ENCODE measurements around the gene ACO2.
A peak's percentile ranks its signal among the peaks of the same experiment; 100 is the strongest.

Gene ACO2

DNA sequence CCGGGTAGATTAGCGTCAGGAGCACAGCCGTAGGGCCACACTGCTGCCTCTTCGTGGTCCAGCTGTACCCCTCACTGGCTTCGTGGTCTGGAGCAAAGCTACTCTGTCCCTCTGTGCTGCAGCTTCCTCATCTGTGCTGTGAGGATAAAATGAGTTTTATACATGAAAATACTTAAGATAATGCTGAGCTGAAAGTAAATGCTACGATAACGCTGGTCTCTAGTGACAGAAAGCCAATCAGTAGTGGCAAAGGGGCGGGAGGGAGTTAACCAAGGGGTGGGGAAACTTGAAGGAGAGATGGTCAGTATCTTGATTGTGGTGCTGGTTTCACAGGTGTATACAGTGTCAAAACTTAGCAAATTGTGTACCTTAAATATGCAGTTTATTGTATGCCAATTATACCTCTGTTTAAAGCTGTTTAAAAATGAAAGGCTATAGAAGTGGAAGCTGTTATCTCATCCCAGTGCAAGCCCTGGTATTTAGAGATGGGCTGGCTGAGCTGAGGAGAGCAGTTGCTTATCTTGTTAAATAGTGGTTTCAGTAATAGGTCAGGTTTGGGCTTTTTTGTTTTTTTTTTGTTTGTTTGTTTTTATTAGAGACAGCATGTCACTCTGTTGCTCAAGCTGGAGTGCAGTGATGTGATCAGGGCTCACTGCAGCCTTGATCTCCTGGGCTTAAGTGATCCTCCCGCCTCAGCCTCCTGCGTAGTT, 36.7 kb downstream of the ACO2 start:
- no peak overlapping the region for H3K27ac Mint-ChIP-seq
- TF ChIP-seq, protein P1, sequence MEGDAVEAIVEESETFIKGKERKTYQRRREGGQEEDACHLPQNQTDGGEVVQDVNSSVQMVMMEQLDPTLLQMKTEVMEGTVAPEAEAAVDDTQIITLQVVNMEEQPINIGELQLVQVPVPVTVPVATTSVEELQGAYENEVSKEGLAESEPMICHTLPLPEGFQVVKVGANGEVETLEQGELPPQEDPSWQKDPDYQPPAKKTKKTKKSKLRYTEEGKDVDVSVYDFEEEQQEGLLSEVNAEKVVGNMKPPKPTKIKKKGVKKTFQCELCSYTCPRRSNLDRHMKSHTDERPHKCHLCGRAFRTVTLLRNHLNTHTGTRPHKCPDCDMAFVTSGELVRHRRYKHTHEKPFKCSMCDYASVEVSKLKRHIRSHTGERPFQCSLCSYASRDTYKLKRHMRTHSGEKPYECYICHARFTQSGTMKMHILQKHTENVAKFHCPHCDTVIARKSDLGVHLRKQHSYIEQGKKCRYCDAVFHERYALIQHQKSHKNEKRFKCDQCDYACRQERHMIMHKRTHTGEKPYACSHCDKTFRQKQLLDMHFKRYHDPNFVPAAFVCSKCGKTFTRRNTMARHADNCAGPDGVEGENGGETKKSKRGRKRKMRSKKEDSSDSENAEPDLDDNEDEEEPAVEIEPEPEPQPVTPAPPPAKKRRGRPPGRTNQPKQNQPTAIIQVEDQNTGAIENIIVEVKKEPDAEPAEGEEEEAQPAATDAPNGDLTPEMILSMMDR (IDR thresholded peaks at IDR 0.05; ENCODE audit: unreplicated experiment in 3 of 3), result no peak
- H3K9me3 Mint-ChIP-seq, result no peaks in the 10 kb centered on the region
- H3K4me1 Mint-ChIP-seq, result peaks cover 13% of the 10 kb centered on the region
- H3K27me3 Mint-ChIP-seq (ENCODE audit: low read depth), result peaks cover 3% of the 10 kb centered on the region
- peaks cover 42% of the 10 kb centered on the region for H3K36me3 Mint-ChIP-seq (ENCODE audit: low read depth)
- H3K4me3 Mint-ChIP-seq, result no peak overlapping the region

- H3K4me1 Mint-ChIP-seq, result peaks cover 23% of the 10 kb centered on the region
- H3K36me3 Mint-ChIP-seq (ENCODE audit: low read depth), result peaks cover 30% of the 10 kb centered on the region
- no peaks in the 10 kb centered on the region for H3K9me3 Mint-ChIP-seq
- peaks cover 3% of the 10 kb centered on the region for H3K27me3 Mint-ChIP-seq (ENCODE audit: low read depth)
- H3K27ac Mint-ChIP-seq, result peak overlapping the region; percentile 14 to 60 (median 29)
- H3K4me3 Mint-ChIP-seq, result no peak overlapping the region
- TF ChIP-seq, protein P1 (IDR thresholded peaks at IDR 0.05; ENCODE audit: unreplicated experiment in 3 of 3), result no peak
Observed at GRCh38 chr22:41507330-41508063, 38.6 kb downstream of the ACO2 start.

GRCh38 chr22:41508770-41509170, 39.9 kb downstream of the ACO2 start:
- peak overlapping the region in 2 of 3 experiments; percentile 71 to 82 for H3K27ac Mint-ChIP-seq
- peaks cover 39% of the 10 kb centered on the region for H3K36me3 Mint-ChIP-seq (ENCODE audit: low read depth)
- H3K9me3 Mint-ChIP-seq, result no peaks in the 10 kb centered on the region
- TF ChIP-seq, protein P1 (IDR thresholded peaks at IDR 0.05; ENCODE audit: unreplicated experiment in 3 of 3), result peak in 2 of 3 experiments; percentile 21 to 36
- peaks cover 3% of the 10 kb centered on the region for H3K27me3 Mint-ChIP-seq (ENCODE audit: low read depth)
- H3K4me1 Mint-ChIP-seq, result peaks cover 36% of the 10 kb centered on the region
- H3K4me3 Mint-ChIP-seq, result no peak overlapping the region

DNA sequence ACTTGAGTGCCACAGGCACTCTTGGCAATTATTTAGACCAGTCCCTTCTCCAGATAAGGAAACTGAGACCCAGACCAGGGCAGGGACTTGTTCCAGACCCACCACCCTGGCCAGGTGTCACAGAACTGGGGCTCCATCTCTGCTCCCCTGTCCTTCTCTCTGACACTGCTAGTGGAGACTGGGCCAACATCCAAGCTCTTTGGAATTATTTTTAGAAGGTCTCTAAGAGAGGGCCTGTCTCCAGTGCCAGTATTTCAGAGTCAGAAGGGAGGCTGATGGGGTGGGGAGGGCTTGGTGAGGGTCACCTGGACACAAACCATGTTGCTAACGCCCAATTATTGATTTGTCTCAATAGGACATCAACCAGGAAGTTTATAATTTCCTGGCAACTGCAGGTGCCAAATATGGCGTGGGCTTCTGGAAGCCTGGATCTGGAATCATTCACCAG, 42.6 kb downstream of the ACO2 start:
- H3K4me1 Mint-ChIP-seq, result peaks cover 37% of the 10 kb centered on the region
- H3K27me3 Mint-ChIP-seq (ENCODE audit: low read depth), result peaks cover 3% of the 10 kb centered on the region
- H3K9me3 Mint-ChIP-seq, result no peaks in the 10 kb centered on the region
- H3K36me3 Mint-ChIP-seq (ENCODE audit: low read depth), result peaks cover 45% of the 10 kb centered on the region
- peak overlapping the region; percentile 93 to 97 (median 96) for H3K27ac Mint-ChIP-seq
- TF ChIP-seq, protein P1 (IDR thresholded peaks at IDR 0.05; ENCODE audit: unreplicated experiment in 3 of 3), result no peak
- H3K4me3 Mint-ChIP-seq, result no peak overlapping the region

GRCh38 chr22:41512421-41513194, 43.7 kb downstream of the ACO2 start:
- Mint-ChIP-seq H3K27ac (peak overlapping the region; percentile 93 to 97 (median 96)), H3K4me3 (peak overlapping the region in 2 of 3 experiments; percentile 39 to 54)

More at GRCh38 chr22:41512421-41513194, 43.7 kb downstream of the ACO2 start:
- H3K4me1 Mint-ChIP-seq, result peaks cover 31% of the 10 kb centered on the region
- no peaks in the 10 kb centered on the region for H3K9me3 Mint-ChIP-seq
- H3K27me3 Mint-ChIP-seq (ENCODE audit: low read depth), result peaks cover 3% of the 10 kb centered on the region
- H3K36me3 Mint-ChIP-seq (ENCODE audit: low read depth), result peaks cover 38% of the 10 kb centered on the region
- TF ChIP-seq, protein P1 (IDR thresholded peaks at IDR 0.05; ENCODE audit: unreplicated experiment in 3 of 3), result no peak

Data from nephron (organoid).